IMR-90 (cell line): Measurements from ENCODE around the gene TTC21A. TPM values are rescaled to one million over a fixed set of nuclear protein-coding genes. Genes with fewer than 3 reads are reported as not detected.

Source experiments
- ATAC-seq: fragments of 200-7000 bp; cut with Tn5 transposase; 2 replicates; pipeline ENCODE4 v1.9.1; 2020; ENCODE audit warnings: low read depth, mild to moderate bottlenecking, moderate library complexity
- BruUV-seq: library from RNA; stranded (reverse); fragments of 400-500 nt; replicated peaks from 2 replicates; lab custom pipeline; 2021; lab: Mats Ljungman, UMichigan
- CTCF ChIA-PET: fragments of 300-600 bp; formaldehyde crosslinking; extraction: SDS; loops from one replicate; lab custom pipeline; 2021; ENCODE audit warnings: antibody characterized with exemption; lab: Yijun Ruan, JAX
- POLR2A ChIA-PET: fragments of 300-600 bp; sonication (Branson Sonifier 250); formaldehyde crosslinking; loops from one replicate; lab custom pipeline; 2022; ENCODE audit warnings: antibody characterized with exemption; ENCODE audit not compliant: unreplicated experiment; lab: Charles Lee
- DNase-seq: peaks from one replicate; pipeline ENCODE4 v3.0.0; 2013
- H2AFZ ChIP-seq: replicated peaks from 2 replicates; pipeline ENCODE3; 2013; ENCODE audit warnings: low read length, mild to moderate bottlenecking; ENCODE audit not compliant: poor library complexity
- H2AK5ac ChIP-seq: 2 replicates; pipeline ENCODE4 v1.6.1; 2013; ENCODE audit warnings: low read depth, low read length, inconsistent platforms
- H2AK9ac ChIP-seq: replicated peaks from 2 replicates; pipeline ENCODE3; 2013; ENCODE audit warnings: mild to moderate bottlenecking, low read depth, low read length, moderate library complexity; ENCODE audit not compliant: poor library complexity
- H2BK120ac ChIP-seq: 2 replicates; pipeline ENCODE4 v1.6.1; 2013; ENCODE audit warnings: low read depth, low read length, inconsistent platforms
- H2BK15ac ChIP-seq: 3 replicates; pipeline ENCODE4 v1.6.1; 2013; ENCODE audit warnings: low read depth, low read length, inconsistent platforms
- H2BK20ac ChIP-seq: 2 replicates; pipeline ENCODE4 v1.6.1; 2013; ENCODE audit warnings: low read depth, mild to moderate bottlenecking, inconsistent platforms, low read length, moderate library complexity
- H2BK5ac ChIP-seq: 2 replicates; pipeline ENCODE4 v1.6.1; 2013; ENCODE audit warnings: mild to moderate bottlenecking, low read depth, low read length, inconsistent platforms; ENCODE audit not compliant: poor library complexity, severe bottlenecking
- H3K14ac ChIP-seq: replicated peaks from 2 replicates; pipeline ENCODE4 v1.6.1; 2013; ENCODE audit warnings: low read depth, low read length, inconsistent platforms
- H3K18ac ChIP-seq: 2 replicates; pipeline ENCODE4 v1.6.1; 2013; ENCODE audit warnings: low read depth, low read length, control low read depth
- H3K23ac ChIP-seq: 2 replicates; pipeline ENCODE4 v1.6.1; 2013; ENCODE audit warnings: low read depth, low read length, inconsistent platforms
- H3K27ac ChIP-seq: 2 replicates; pipeline ENCODE4 v1.5.1; 2013; ENCODE audit warnings: mild to moderate bottlenecking, control low read depth, low read length; ENCODE audit not compliant: insufficient read depth
- H3K27me3 ChIP-seq: 2 replicates; pipeline ENCODE4 v1.6.1; 2013; ENCODE audit warnings: low read length; ENCODE audit not compliant: control insufficient read depth, insufficient read depth
- H3K36me3 ChIP-seq: 2 replicates; pipeline ENCODE4 v1.6.1; 2013; ENCODE audit warnings: low read length, mixed read lengths; ENCODE audit not compliant: control insufficient read depth, insufficient read depth
- H3K4ac ChIP-seq: 2 replicates; pipeline ENCODE4 v1.6.1; 2013; ENCODE audit warnings: low read depth, low read length, inconsistent platforms
- H3K4me1 ChIP-seq: 2 replicates; pipeline ENCODE4 v1.6.1; 2013; ENCODE audit warnings: low read length, mixed read lengths; ENCODE audit not compliant: control insufficient read depth, insufficient read depth
- H3K4me2 ChIP-seq: 2 replicates; pipeline ENCODE4 v1.6.1; 2013; ENCODE audit warnings: low read depth, mild to moderate bottlenecking, control low read depth, low read length, moderate library complexity
- H3K4me3 ChIP-seq: 2 replicates; pipeline ENCODE4 v1.5.1; 2013; ENCODE audit warnings: low read depth, mild to moderate bottlenecking, control low read depth, low read length, moderate library complexity; ENCODE audit not compliant: insufficient read depth
- H3K56ac ChIP-seq: 2 replicates; pipeline ENCODE4 v1.6.1; 2013; ENCODE audit warnings: low read length, inconsistent platforms; ENCODE audit not compliant: insufficient read depth; ENCODE audit errors: extremely low read depth
- H3K79me1 ChIP-seq, 2 experiments: 2 replicates each; pipeline ENCODE4 v1.6.1; 2013; ENCODE audit warnings: low read length in 2 of 2, inconsistent platforms in 1 of 2, low read depth in 1 of 2
- H3K9ac ChIP-seq: 2 replicates; pipeline ENCODE4 v1.6.1; 2013; ENCODE audit warnings: low read depth, low read length, control low read depth
- H3K9me1 ChIP-seq: 2 replicates; pipeline ENCODE4 v1.6.1; 2013; ENCODE audit warnings: low read length, inconsistent platforms; ENCODE audit not compliant: insufficient read depth
- H3K9me3 ChIP-seq: 2 replicates; pipeline ENCODE4 v1.6.1; 2013; ENCODE audit warnings: low read length; ENCODE audit not compliant: control insufficient read depth, insufficient read depth
- H4K20me1 ChIP-seq: 2 replicates; pipeline ENCODE4 v1.6.1; 2013; ENCODE audit warnings: low read length, inconsistent platforms; ENCODE audit not compliant: insufficient read depth
- H4K5ac ChIP-seq: 2 replicates; pipeline ENCODE4 v1.6.1; 2013; ENCODE audit warnings: mild to moderate bottlenecking, low read depth, low read length, control low read depth
- H4K8ac ChIP-seq, 2 experiments: 2 replicates each; pipeline ENCODE4 v1.6.1; 2013; ENCODE audit warnings: low read depth in 2 of 2, low read length in 2 of 2, control low read depth in 1 of 2, inconsistent platforms in 1 of 2
- H4K91ac ChIP-seq: 2 replicates; pipeline ENCODE4 v1.6.1; 2013; ENCODE audit warnings: low read depth, low read length, inconsistent platforms; ENCODE audit not compliant: insufficient read depth
- BHLHE40 ChIP-seq: fragments of 150-350 bp; IDR thresholded peaks from 2 replicates; pipeline ENCODE4 v1.6.1; 2016; ENCODE audit warnings: mild to moderate bottlenecking, low read depth, low read length
- CEBPB ChIP-seq: IDR thresholded peaks from 2 replicates; pipeline ENCODE4 v1.6.1; 2012; ENCODE audit warnings: low read depth, low read length, improper control_type of control experiment
- CHD1 ChIP-seq: IDR thresholded peaks from 2 replicates; pipeline ENCODE4 v1.6.1; 2012; ENCODE audit warnings: low read depth, low read length, improper control_type of control experiment
- ELK1 ChIP-seq: fragments of 150-350 bp; IDR thresholded peaks from 2 replicates; pipeline ENCODE4 v1.6.1; 2016; ENCODE audit warnings: low read depth, mild to moderate bottlenecking, low read length, moderate library complexity, borderline replicate concordance
- FOS ChIP-seq: fragments of 150-350 bp; IDR thresholded peaks from 2 replicates; pipeline ENCODE4 v1.6.1; 2016; ENCODE audit warnings: low read depth, low read length
- MAFK ChIP-seq: IDR thresholded peaks from 2 replicates; pipeline ENCODE4 v1.6.1; 2012; ENCODE audit warnings: low read depth, low read length, improper control_type of control experiment
- MAZ ChIP-seq: IDR thresholded peaks from 2 replicates; pipeline ENCODE4 v1.6.1; 2012; ENCODE audit warnings: low read depth, mild to moderate bottlenecking, low read length, improper control_type of control experiment, moderate library complexity, borderline replicate concordance
- MXI1 ChIP-seq: IDR thresholded peaks from 2 replicates; pipeline ENCODE4 v1.6.1; 2012; ENCODE audit warnings: low read depth, mild to moderate bottlenecking, low read length, moderate library complexity, borderline replicate concordance
- NFE2L2 ChIP-seq: fragments of 150-350 bp; IDR thresholded peaks from 2 replicates; pipeline ENCODE4 v1.6.1; 2016; ENCODE audit warnings: low read depth, mild to moderate bottlenecking, low read length
- POLR2A ChIP-seq: IDR thresholded peaks from 2 replicates; pipeline ENCODE4 v1.6.1; 2012; ENCODE audit warnings: mild to moderate bottlenecking, low read depth, low read length
- RAD21 ChIP-seq: IDR thresholded peaks from 2 replicates; pipeline ENCODE4 v1.6.1; 2012; ENCODE audit warnings: low read length, improper control_type of control experiment
- RCOR1 ChIP-seq: IDR thresholded peaks from 2 replicates; pipeline ENCODE4 v1.6.1; 2012; ENCODE audit warnings: mild to moderate bottlenecking, low read length, improper control_type of control experiment; ENCODE audit not compliant: insufficient replicate concordance
- RFX5 ChIP-seq: IDR thresholded peaks from 2 replicates; pipeline ENCODE4 v1.8.0; 2012; ENCODE audit warnings: low read depth, mild to moderate bottlenecking, low read length, moderate library complexity
- SMC3 ChIP-seq: fragments of 150-350 bp; IDR thresholded peaks from 2 replicates; pipeline ENCODE4 v1.6.1; 2016; ENCODE audit warnings: low read depth, mild to moderate bottlenecking, antibody characterized with exemption, low read length, moderate library complexity
- USF2 ChIP-seq: fragments of 150-350 bp; IDR thresholded peaks from 2 replicates; pipeline ENCODE4 v1.6.1; 2017; ENCODE audit warnings: mild to moderate bottlenecking, antibody characterized with exemption, low read length, low read depth
- WGBS, 2 experiments: methylation state at CpG; one replicate each; pipeline versions ENCODE4 v1.1.5 to v1.1.7; 2013; ENCODE audit warnings: missing lambda C conversion rate in 2 of 2; ENCODE audit not compliant: insufficient read length in 1 of 2; ENCODE audit errors: extremely low coverage in 2 of 2; 5-methylcytosine and 5-hydroxymethylcytosine counted together
- dilution Hi-C: fragments of 300-500 bp; cut with HindIII; formaldehyde crosslinking; loops from one replicate; pipeline ENCODE4 v1.14.3; 2018; ENCODE audit warnings: low sequenced_read_pairs; ENCODE audit not compliant: unreplicated experiment
- in situ Hi-C: fragments of 300-500 bp; cut with MboI; formaldehyde crosslinking; loops from 3 replicates; pipeline ENCODE4 v1.14.3; 2019; ENCODE audit warnings: low sequenced_read_pairs, inconsistent platforms, mixed read lengths
- intact Hi-C: fragments of 100-400 bp; cut with micrococcal nuclease; formaldehyde crosslinking; loops from 2 replicates; pipeline ENCODE4 v1.10.0; 2022
- polyA plus RNA-seq, 3 experiments: library from polyadenylated mRNA; depleted of rRNA; stranded (reverse); fragments of >200 nt; gene quantifications; 2 replicates each; pipeline ENCODE4 v1.2.3, GENCODE V29; 2012; ENCODE audit warnings: low replicate concordance in 1 of 3
- total RNA-seq: library from RNA; depleted of rRNA; stranded (reverse); fragments of >200 nt; gene quantifications from 2 replicates; pipeline ENCODE4 v1.2.3, GENCODE V29; 2012
- TF ChIP-seq, protein P1 (sequence below): conservative IDR thresholded peaks from 2 replicates; pipeline ENCODE4 v1.5.1; 2012; ENCODE audit warnings: mild to moderate bottlenecking, low read depth, low read length, improper control_type of control experiment

TTC21A gene
- total and polyA plus RNA-seq, 2 of the 4 experiments (the other 2 are of a cell fraction), result 0.90 to 1.8 TPM

GRCh38 chr3:39142067-39142466 lies 34.6 kb downstream of the TTC21A start:
- no peak overlapping the region for H2AK5ac ChIP-seq
- H3K9me3 ChIP-seq, result no peaks in the 10 kb centered on the region
- dilution Hi-C loops, result no loop called here
- H2BK15ac ChIP-seq, result no peak overlapping the region
- peaks cover 44% of the 10 kb centered on the region for H3K36me3 ChIP-seq
- TF ChIP-seq RCOR1, result no peak
- no peak for TF ChIP-seq POLR2A
- TF ChIP-seq RAD21, result no peak
- TF ChIP-seq SMC3, result no peak
- TF ChIP-seq NFE2L2, result no peak
- TF ChIP-seq FOS, result no peak
- TF ChIP-seq CEBPB, result no peak
- no peak for TF ChIP-seq MXI1
- TF ChIP-seq ELK1, result no peak
- no peak for TF ChIP-seq MAZ
- TF ChIP-seq MAFK, result no peak
- TF ChIP-seq RFX5, result no peak
- no peak for TF ChIP-seq USF2
- TF ChIP-seq BHLHE40, result no peak
- TF ChIP-seq, protein P1, sequence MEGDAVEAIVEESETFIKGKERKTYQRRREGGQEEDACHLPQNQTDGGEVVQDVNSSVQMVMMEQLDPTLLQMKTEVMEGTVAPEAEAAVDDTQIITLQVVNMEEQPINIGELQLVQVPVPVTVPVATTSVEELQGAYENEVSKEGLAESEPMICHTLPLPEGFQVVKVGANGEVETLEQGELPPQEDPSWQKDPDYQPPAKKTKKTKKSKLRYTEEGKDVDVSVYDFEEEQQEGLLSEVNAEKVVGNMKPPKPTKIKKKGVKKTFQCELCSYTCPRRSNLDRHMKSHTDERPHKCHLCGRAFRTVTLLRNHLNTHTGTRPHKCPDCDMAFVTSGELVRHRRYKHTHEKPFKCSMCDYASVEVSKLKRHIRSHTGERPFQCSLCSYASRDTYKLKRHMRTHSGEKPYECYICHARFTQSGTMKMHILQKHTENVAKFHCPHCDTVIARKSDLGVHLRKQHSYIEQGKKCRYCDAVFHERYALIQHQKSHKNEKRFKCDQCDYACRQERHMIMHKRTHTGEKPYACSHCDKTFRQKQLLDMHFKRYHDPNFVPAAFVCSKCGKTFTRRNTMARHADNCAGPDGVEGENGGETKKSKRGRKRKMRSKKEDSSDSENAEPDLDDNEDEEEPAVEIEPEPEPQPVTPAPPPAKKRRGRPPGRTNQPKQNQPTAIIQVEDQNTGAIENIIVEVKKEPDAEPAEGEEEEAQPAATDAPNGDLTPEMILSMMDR, result no peak
- no peak for TF ChIP-seq CHD1
- H3K4me3 ChIP-seq, result no peak overlapping the region
- no peak overlapping the region for H2BK5ac ChIP-seq
- peaks cover 34% of the 10 kb centered on the region for H3K9me1 ChIP-seq
- BruUV-seq, result no TSS peak
- no peak overlapping the region for H4K8ac ChIP-seq
- no peak overlapping the region for H3K4me2 ChIP-seq
- no peak overlapping the region for H3K27ac ChIP-seq
- no peak overlapping the region for H3K14ac ChIP-seq
- ATAC-seq (no peak), DNase-seq (no peak)
- H3K9ac ChIP-seq, result no peak overlapping the region
- no peak overlapping the region for H4K5ac ChIP-seq
- H3K56ac ChIP-seq, result no peak overlapping the region
- peaks cover 12 to 79% of the 10 kb centered on the region in 2 experiments for H3K79me1 ChIP-seq
- H3K27me3 ChIP-seq, result no peaks in the 10 kb centered on the region
- in situ Hi-C loops, result no loop called here
- no peak overlapping the region for H2AFZ ChIP-seq
- H2BK20ac ChIP-seq, result no peak overlapping the region
- CTCF ChIA-PET, result no interaction called here
- intact Hi-C loops, result no loop called here
- H4K20me1 ChIP-seq, result peaks cover 89% of the 10 kb centered on the region
- no peak overlapping the region for H3K4ac ChIP-seq
- no peak overlapping the region for H3K18ac ChIP-seq
- no peak overlapping the region for H4K91ac ChIP-seq
- H3K23ac ChIP-seq, result no peak overlapping the region
- WGBS, 2 experiments, result no CpG with 5 or more reads among the region's 5 CpGs
- H2AK9ac ChIP-seq, result no peak overlapping the region
- POLR2A ChIA-PET, result no interaction called here
- H3K4me1 ChIP-seq, result peaks cover 33% of the 10 kb centered on the region
- no peak overlapping the region for H2BK120ac ChIP-seq
